HepG2 (cell line): ENCODE measurements around the gene TPBGL. TPM values are rescaled to one million over a fixed set of nuclear protein-coding genes. Genes with fewer than 3 reads are reported as not detected.
A peak's percentile ranks its signal among the peaks of the same experiment; 100 is the strongest.

Source experiments
- ATAC-seq: fragments of 200-7000 bp; cut with Tn5 transposase; 3 replicates; pipeline ENCODE4 v1.9.1; 2020; ENCODE audit warnings: mild to moderate bottlenecking, moderate library complexity
- BruUV-seq: library from RNA; stranded (reverse); fragments of 400-500 nt; replicated peaks from 2 replicates; lab custom pipeline; 2021; lab: Mats Ljungman, UMichigan
- CTCF ChIA-PET: fragments of 300-600 bp; formaldehyde crosslinking; extraction: SDS; loops from one replicate; lab custom pipeline; 2021; ENCODE audit warnings: low total read pairs, inconsistent platforms, low intra/inter-chr PET ratio; lab: Yijun Ruan, JAX
- POLR2A ChIA-PET: fragments of 350-600 bp; sonication (Branson Sonifier 250); formaldehyde crosslinking; loops from one replicate; lab custom pipeline; 2020; ENCODE audit warnings: antibody characterized with exemption, inconsistent platforms; lab: Yijun Ruan, JAX
- DNase-seq: peaks from one replicate; pipeline ENCODE4 v3.0.0-alpha.2; 2015; ENCODE audit warnings: low spot score
- FAIRE-seq: peaks from 3 replicates; lab custom pipeline; 2011; peaks lifted over from hg19 to GRCh38; lab: Jason Lieb, UNC
- H2AFZ ChIP-seq: one replicate; pipeline ENCODE4 v1.6.1; 2011; ENCODE audit warnings: low read length, inconsistent platforms
- H3K27ac ChIP-seq: fragments of 300-600 bp; 3 replicates; pipeline ENCODE4 v1.8.0; 2011; ENCODE audit warnings: mixed run types, mild to moderate bottlenecking, mixed read lengths, low read length, inconsistent platforms; ENCODE audit not compliant: insufficient read depth; ENCODE audit errors: extremely low read length
- H3K27me3 ChIP-seq, 2 experiments: fragments of 200-600 bp in 1 of 2; 2 replicates in 1 of 2; 3 replicates in 1 of 2; pipeline versions ENCODE4 v1.6.0 to v1.8.0; 2011; ENCODE audit warnings: low read length in 2 of 2, mild to moderate bottlenecking in 2 of 2, moderate library complexity in 2 of 2, inconsistent platforms in 1 of 2; ENCODE audit not compliant: insufficient read depth in 2 of 2, control insufficient read depth in 1 of 2
- H3K36me3 ChIP-seq, 2 experiments: fragments of 200-600 bp in 1 of 2; replicated peaks in 1 of 2; 2 replicates in 1 of 2; 3 replicates in 1 of 2; pipeline versions ENCODE4 v1.5.1 to v1.8.0; 2011; ENCODE audit warnings: low read length in 2 of 2, inconsistent platforms in 1 of 2; ENCODE audit not compliant: insufficient read depth in 2 of 2, control insufficient read depth in 1 of 2
- H3K4me1 ChIP-seq: 2 replicates; pipeline ENCODE4 v1.5.1; 2012; ENCODE audit warnings: low read length, inconsistent platforms; ENCODE audit not compliant: insufficient read depth
- H3K4me2 ChIP-seq: 2 replicates; pipeline ENCODE4 v1.6.0; 2011; ENCODE audit warnings: low read depth, low read length, inconsistent platforms
- H3K4me3 ChIP-seq, 3 experiments: fragments of 200-600 bp in 1 of 3; sonication (generic), shearing (Covaris generic) in 1 of 3; replicated peaks in 1 of 3; 2 replicates each; pipeline ENCODE4 v1.5.1; 2011 to 2016; ENCODE audit warnings: low read length in 3 of 3, inconsistent platforms in 2 of 3, low read depth in 2 of 3, mild to moderate bottlenecking in 2 of 3, control low read depth in 1 of 3, mixed read lengths in 1 of 3; ENCODE audit not compliant: insufficient read depth in 1 of 3
- H3K79me2 ChIP-seq: one replicate; pipeline ENCODE4 v1.6.1; 2011; ENCODE audit warnings: low read length, inconsistent platforms; ENCODE audit not compliant: insufficient read depth
- H3K9ac ChIP-seq: 2 replicates; pipeline ENCODE4 v1.6.0; 2011; ENCODE audit warnings: mild to moderate bottlenecking, low read depth, low read length, inconsistent platforms; ENCODE audit not compliant: insufficient read depth
- H3K9me3 ChIP-seq: 2 replicates; pipeline ENCODE4 v1.5.1; 2012; ENCODE audit warnings: mild to moderate bottlenecking, low read length
- H4K20me1 ChIP-seq: 2 replicates; pipeline ENCODE4 v1.6.0; 2011; ENCODE audit warnings: inconsistent platforms, mild to moderate bottlenecking, low read length, moderate library complexity; ENCODE audit not compliant: insufficient read depth
- AGO2 ChIP-seq: fragments of 200-400 bp; formaldehyde crosslinking; optimal IDR thresholded peaks from 2 replicates; pipeline ENCODE3; 2017; ENCODE audit warnings: mild to moderate bottlenecking, low read depth, low read length, moderate library complexity
- BRD4 ChIP-seq: sonication (generic); formaldehyde crosslinking; IDR thresholded peaks from 2 replicates; pipeline ENCODE4 v1.4.0; 2020; ENCODE audit warnings: missing genetic modification reagents
- ELF1 ChIP-seq: sonication (generic); formaldehyde crosslinking; IDR thresholded peaks from 2 replicates; pipeline ENCODE4 v1.4.0; 2020; ENCODE audit warnings: missing genetic modification reagents
- FOXP4 ChIP-seq: sonication (generic); formaldehyde crosslinking; IDR thresholded peaks from 2 replicates; pipeline ENCODE4 v1.4.0; 2020; ENCODE audit warnings: missing genetic modification reagents
- HNRNPUL1 ChIP-seq: fragments of 200-400 bp; formaldehyde crosslinking; IDR thresholded peaks from 2 replicates; pipeline ENCODE4 v1.6.1; 2017; ENCODE audit warnings: low read depth, mild to moderate bottlenecking, low read length, moderate library complexity
- MED8 ChIP-seq: sonication (generic); formaldehyde crosslinking; IDR thresholded peaks from 2 replicates; pipeline ENCODE4 v1.8.1; 2023; ENCODE audit warnings: mild to moderate bottlenecking, missing genetic modification reagents; ENCODE audit not compliant: insufficient replicate concordance
- MIER3 ChIP-seq: IDR thresholded peaks from 2 replicates; pipeline ENCODE4 v1.6.1; 2016; ENCODE audit warnings: missing compliant biosample characterization, borderline replicate concordance
- NRL ChIP-seq: sonication (generic); formaldehyde crosslinking; IDR thresholded peaks from 2 replicates; pipeline ENCODE4 v1.5.0; 2020; ENCODE audit warnings: missing genetic modification reagents, mild to moderate bottlenecking, moderate library complexity, borderline replicate concordance
- PHF5A ChIP-seq: IDR thresholded peaks from one replicate; pipeline ENCODE4 v1.6.1; 2018; ENCODE audit warnings: low read depth, missing genetic modification reagents; ENCODE audit not compliant: unreplicated experiment
- RBM22 ChIP-seq: fragments of 200-400 bp; formaldehyde crosslinking; optimal IDR thresholded peaks from 2 replicates; pipeline ENCODE3; 2017; ENCODE audit warnings: mild to moderate bottlenecking, low read length, moderate library complexity
- RFX1 ChIP-seq: fragments of 450-650 bp; IDR thresholded peaks from 2 replicates; pipeline ENCODE4 v1.6.1; 2017
- RFXAP ChIP-seq: sonication (generic); formaldehyde crosslinking; IDR thresholded peaks from 2 replicates; pipeline ENCODE4 v1.4.0; 2020; ENCODE audit warnings: missing genetic modification reagents, borderline replicate concordance
- SMAD3 ChIP-seq: sonication (generic); formaldehyde crosslinking; IDR thresholded peaks from 2 replicates; pipeline ENCODE4 v1.4.0; 2020; ENCODE audit warnings: missing genetic modification reagents
- SNAPC2 ChIP-seq: sonication (generic); formaldehyde crosslinking; IDR thresholded peaks from 2 replicates; pipeline ENCODE4 v1.8.1; 2022; ENCODE audit warnings: mild to moderate bottlenecking, missing genetic modification reagents
- TBX3 ChIP-seq: fragments of 450-650 bp; IDR thresholded peaks from 2 replicates; pipeline ENCODE4 v1.6.1; 2017; ENCODE audit warnings: antibody characterized with exemption, mild to moderate bottlenecking, inconsistent platforms, borderline replicate concordance
- ZBTB42 ChIP-seq: sonication (generic); formaldehyde crosslinking; IDR thresholded peaks from 2 replicates; pipeline ENCODE4 v1.5.0; 2020; ENCODE audit warnings: mild to moderate bottlenecking, missing genetic modification reagents
- ZNF296 ChIP-seq: sonication (generic); formaldehyde crosslinking; conservative IDR thresholded peaks from 2 replicates; pipeline ENCODE4 v1.5.0; 2020; ENCODE audit warnings: mild to moderate bottlenecking, missing genetic modification reagents
- ZNF556 ChIP-seq: sonication (generic); formaldehyde crosslinking; IDR thresholded peaks from 2 replicates; pipeline ENCODE4 v1.4.0; 2020; ENCODE audit warnings: mild to moderate bottlenecking, missing genetic modification reagents, borderline replicate concordance
- ZNF570 ChIP-seq: sonication (generic); formaldehyde crosslinking; IDR thresholded peaks from 2 replicates; pipeline ENCODE4 v1.4.0; 2020; ENCODE audit warnings: mild to moderate bottlenecking, missing genetic modification reagents, borderline replicate concordance
- ZNF761 ChIP-seq: sonication (generic); formaldehyde crosslinking; conservative IDR thresholded peaks from 2 replicates; pipeline ENCODE4 v1.4.0; 2020; ENCODE audit warnings: mild to moderate bottlenecking, missing genetic modification reagents
- ZNF816 ChIP-seq: sonication (generic); formaldehyde crosslinking; IDR thresholded peaks from 2 replicates; pipeline ENCODE4 v1.8.0; 2022; ENCODE audit warnings: missing genetic modification reagents, mild to moderate bottlenecking, borderline replicate concordance
- WGBS: methylation state at CpG from one replicate; pipeline ENCODE4 v1.1.6; 2017; ENCODE audit warnings: low lambda C conversion rate; 5-methylcytosine and 5-hydroxymethylcytosine counted together
- in situ Hi-C: cut with HindIII; loops from 2 replicates; pipeline ENCODE4 v1.10.0; 2017; ENCODE audit warnings: low pct_unique_long_range_greater_than_20kb; ENCODE audit not compliant: extremely low pct_ligation_motif_present
- intact Hi-C: fragments of 100-400 bp; cut with micrococcal nuclease; formaldehyde crosslinking; loops from one replicate; pipeline ENCODE4 v1.10.0; 2022; ENCODE audit not compliant: unreplicated experiment
- polyA plus RNA-seq, 8 experiments: library from polyadenylated mRNA; depleted of rRNA in 3 of 8; stranded (reverse) in 7 of 8; unstranded in 1 of 8; fragments of >200 nt; fragmentation: Illumina TruSeq in 4 of 8; extraction: Trizol in 4 of 8; gene quantifications; 2 replicates each; pipeline versions ENCODE4 v1.2.1 to v1.2.3, GENCODE V29; 2011 to 2016; ENCODE audit warnings: low read depth in 4 of 8, missing spikeins in 1 of 8, mixed read lengths in 1 of 8; ENCODE audit not compliant: insufficient read depth in 1 of 8
- total RNA-seq, 5 experiments: library from RNA; depleted of rRNA; stranded (reverse); fragments of >200 nt; fragmentation: Illumina TruSeq; extraction: Trizol; gene quantifications; 2 replicates each; pipeline ENCODE4 v1.2.3, GENCODE V29; 2016; ENCODE audit warnings: low read depth in 1 of 5
- TF ChIP-seq, protein P1 (sequence below): sonication (generic); formaldehyde crosslinking; conservative IDR thresholded peaks from 2 replicates; pipeline ENCODE4 v1.5.0; 2020; ENCODE audit warnings: missing genetic modification reagents

TPBGL gene
- total and polyA plus RNA-seq, 2 of the 13 experiments (the other 11 are each of a cell fraction or from before 2014, with no cell fraction given) = not detected

GRCh38 chr11:75249704-75250103 is 9.1 kb downstream of the TPBGL start:
- FAIRE-seq (no peak), DNase-seq (no peak)

DNA sequence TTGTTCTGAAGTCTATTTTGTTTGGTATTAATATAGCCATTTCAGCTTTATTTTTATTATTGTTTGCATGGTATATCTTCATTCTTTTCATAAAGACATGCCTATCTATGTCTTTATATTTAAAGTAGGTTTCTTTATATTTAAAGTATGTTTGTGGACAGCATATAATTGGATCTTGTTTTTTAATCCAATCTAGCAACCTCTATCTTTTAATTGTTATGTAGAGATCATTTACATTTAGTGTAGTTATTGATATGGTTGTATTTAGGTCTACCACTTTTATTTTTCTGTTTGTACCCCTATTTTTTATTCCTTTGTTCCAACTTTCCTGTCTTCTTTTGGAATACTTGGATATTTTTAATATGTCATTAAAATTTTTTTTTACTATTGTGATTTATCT is 13.8 kb downstream of the TPBGL start:
- H3K9me3 ChIP-seq = peaks cover 10% of the 10 kb centered on the region
- no peak overlapping the region for H2AFZ ChIP-seq
- intact Hi-C loops (no loop called here), in situ Hi-C loops (no loop called here)
- no peak overlapping the region for H3K27ac ChIP-seq
- POLR2A ChIA-PET = no interaction called here
- no peaks in the 10 kb centered on the region for H3K79me2 ChIP-seq
- no peaks in the 10 kb centered on the region for H3K36me3 ChIP-seq
- FAIRE-seq (no peak), ATAC-seq (no peak), DNase-seq (no peak)
- BruUV-seq = no TSS peak
- H3K27me3 ChIP-seq = peaks cover 0 to 3% of the 10 kb centered on the region in 2 experiments; a peak in 1 of 5 replicates
- CTCF ChIA-PET = interaction anchor here (0.8 kb wide), 1 partner anchor 118 kb away, joined by 3 read pairs; no protein-coding TSS in a partner anchor
- H3K4me1 ChIP-seq = no peaks in the 10 kb centered on the region
- no peak overlapping the region for H3K9ac ChIP-seq
- no peak overlapping the region for H3K4me3 ChIP-seq
- H3K4me2 ChIP-seq = no peak overlapping the region
- H4K20me1 ChIP-seq = no peaks in the 10 kb centered on the region
- TF ChIP-seq SNAPC2 (CRISPR knock-in tag) = no peak
- no peak for TF ChIP-seq FOXP4 (CRISPR knock-in tag)
- TF ChIP-seq BRD4 (CRISPR knock-in tag) = no peak
- no peak for TF ChIP-seq ZNF761 (CRISPR knock-in tag)
- no peak for TF ChIP-seq MED8
- no peak for TF ChIP-seq AGO2
- TF ChIP-seq PHF5A (CRISPR knock-in tag) = no peak
- no peak for TF ChIP-seq ZNF570
- no peak for TF ChIP-seq RBM22
- no peak for TF ChIP-seq ZNF816 (CRISPR knock-in tag)

More at GRCh38 chr11:75249704-75250103, 9.1 kb downstream of the TPBGL start:
- peaks cover 10% of the 10 kb centered on the region for H3K9me3 ChIP-seq
- TF ChIP-seq TBX3 (no peak), RFXAP (no peak), ZNF556 (no peak), SMAD3 (no peak), HNRNPUL1 (no peak), ELF1 (CRISPR knock-in tag) (no peak), RFX1 (no peak), NRL (CRISPR knock-in tag) (no peak), ZBTB42 (CRISPR knock-in tag) (no peak), ZNF296 (CRISPR knock-in tag) (no peak), MIER3 (CRISPR knock-in tag) (no peak), SNAPC2 (CRISPR knock-in tag) (no peak)
- TF ChIP-seq, protein P1, sequence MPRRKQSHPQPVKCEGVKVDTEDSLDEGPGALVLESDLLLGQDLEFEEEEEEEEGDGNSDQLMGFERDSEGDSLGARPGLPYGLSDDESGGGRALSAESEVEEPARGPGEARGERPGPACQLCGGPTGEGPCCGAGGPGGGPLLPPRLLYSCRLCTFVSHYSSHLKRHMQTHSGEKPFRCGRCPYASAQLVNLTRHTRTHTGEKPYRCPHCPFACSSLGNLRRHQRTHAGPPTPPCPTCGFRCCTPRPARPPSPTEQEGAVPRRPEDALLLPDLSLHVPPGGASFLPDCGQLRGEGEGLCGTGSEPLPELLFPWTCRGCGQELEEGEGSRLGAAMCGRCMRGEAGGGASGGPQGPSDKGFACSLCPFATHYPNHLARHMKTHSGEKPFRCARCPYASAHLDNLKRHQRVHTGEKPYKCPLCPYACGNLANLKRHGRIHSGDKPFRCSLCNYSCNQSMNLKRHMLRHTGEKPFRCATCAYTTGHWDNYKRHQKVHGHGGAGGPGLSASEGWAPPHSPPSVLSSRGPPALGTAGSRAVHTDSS (CRISPR knock-in tag) = no peak
- TF ChIP-seq, all 625 proteins: peak for 0
- no peak overlapping the region for H3K27ac ChIP-seq
- no TSS peak for BruUV-seq
- H3K4me3 ChIP-seq = no peak overlapping the region
- intact Hi-C loops (loop anchor here (2.0 kb wide), 1 partner anchor 45 kb away; no protein-coding TSS in a partner anchor), in situ Hi-C loops (loop anchor here (5.0 to 10.0 kb wide), 4 partner anchors 37 to 315 kb away; no protein-coding TSS in a partner anchor)
- peak; percentile 14; the same call in 1 of the 3 replicates for ATAC-seq
- POLR2A ChIA-PET = no interaction called here
- no peaks in the 10 kb centered on the region for H3K79me2 ChIP-seq
- H3K4me1 ChIP-seq = peaks cover 5% of the 10 kb centered on the region; the same call in 1 of the 2 replicates
- H4K20me1 ChIP-seq = no peaks in the 10 kb centered on the region
- H3K4me2 ChIP-seq = no peak overlapping the region
- CTCF ChIA-PET = interaction anchor here (3.1 to 4.9 kb wide), 3 partner anchors 108 to 320 kb away, joined by 31 to 72 read pairs (median 62); no protein-coding TSS in a partner anchor
- peaks cover 2 to 16% of the 10 kb centered on the region in 2 experiments; a peak in 4 of 5 replicates for H3K27me3 ChIP-seq
- WGBS = 4% methylated on average over 3 of the region's 3 CpGs
- no peak overlapping the region for H2AFZ ChIP-seq
- H3K36me3 ChIP-seq = no peaks in the 10 kb centered on the region
- no peak overlapping the region for H3K9ac ChIP-seq
